ENCODE data around the gene LANCL2. TPM values are rescaled to one million over a fixed set of nuclear protein-coding genes. Genes with fewer than 3 reads are reported as not detected.

The LANCL2 gene
- total RNA-seq, 2 donors from 2014 or later, result 6.7 to 10.6 TPM

DNA sequence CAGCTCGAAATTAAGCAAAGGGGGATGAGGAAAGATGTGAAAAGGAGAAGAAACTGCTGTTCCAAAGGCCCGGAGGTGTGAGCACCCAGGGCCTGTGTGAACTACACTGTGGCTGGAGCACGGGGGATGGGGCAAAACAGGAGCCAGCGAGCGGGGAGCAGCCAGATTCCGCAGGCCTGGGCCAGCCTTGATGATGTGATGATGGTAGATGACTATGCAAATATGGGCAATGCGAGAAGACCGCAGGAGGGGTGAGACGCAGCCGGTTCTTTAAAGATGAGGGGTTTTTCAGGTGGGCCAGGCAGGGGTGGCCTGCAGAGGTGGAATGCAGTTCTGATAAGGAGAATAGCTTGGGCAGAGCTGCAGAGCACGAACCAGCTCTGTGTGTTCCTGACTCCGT, 61.5 kb downstream of the LANCL2 start:
- H3K36me3 ChIP-seq, result peaks cover 10% of the 10 kb centered on the region

DNA sequence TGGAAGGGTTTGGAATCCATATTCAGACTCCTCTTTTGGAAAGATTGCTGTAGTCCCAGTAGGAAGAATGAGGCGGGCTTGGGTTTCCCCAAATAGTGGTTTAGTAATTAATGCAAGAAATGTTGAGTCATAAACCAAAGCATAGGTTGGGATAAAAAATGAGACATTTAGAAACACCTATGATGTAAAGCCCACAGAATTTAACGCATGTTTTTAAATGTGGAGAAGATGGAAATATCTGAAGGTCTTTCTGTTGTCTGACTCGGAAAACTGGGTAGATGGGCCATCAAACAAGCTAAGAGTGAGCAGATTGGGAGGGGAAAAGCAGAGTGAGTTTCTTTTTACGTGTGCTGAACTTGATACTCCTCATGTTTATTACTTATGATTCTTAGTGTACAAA, 62.2 kb downstream of the LANCL2 start:
- Histone ChIP-seq H3K4me1 (no peaks in the 10 kb centered on the region), H3K4me3 (no peak overlapping the region), H3K27ac (no peak overlapping the region), H3K9me3 (no peaks in the 10 kb centered on the region), H3K36me3 (peaks cover 10% of the 10 kb centered on the region), H3K27me3 (no peaks in the 10 kb centered on the region)
- TF ChIP-seq, protein P1, sequence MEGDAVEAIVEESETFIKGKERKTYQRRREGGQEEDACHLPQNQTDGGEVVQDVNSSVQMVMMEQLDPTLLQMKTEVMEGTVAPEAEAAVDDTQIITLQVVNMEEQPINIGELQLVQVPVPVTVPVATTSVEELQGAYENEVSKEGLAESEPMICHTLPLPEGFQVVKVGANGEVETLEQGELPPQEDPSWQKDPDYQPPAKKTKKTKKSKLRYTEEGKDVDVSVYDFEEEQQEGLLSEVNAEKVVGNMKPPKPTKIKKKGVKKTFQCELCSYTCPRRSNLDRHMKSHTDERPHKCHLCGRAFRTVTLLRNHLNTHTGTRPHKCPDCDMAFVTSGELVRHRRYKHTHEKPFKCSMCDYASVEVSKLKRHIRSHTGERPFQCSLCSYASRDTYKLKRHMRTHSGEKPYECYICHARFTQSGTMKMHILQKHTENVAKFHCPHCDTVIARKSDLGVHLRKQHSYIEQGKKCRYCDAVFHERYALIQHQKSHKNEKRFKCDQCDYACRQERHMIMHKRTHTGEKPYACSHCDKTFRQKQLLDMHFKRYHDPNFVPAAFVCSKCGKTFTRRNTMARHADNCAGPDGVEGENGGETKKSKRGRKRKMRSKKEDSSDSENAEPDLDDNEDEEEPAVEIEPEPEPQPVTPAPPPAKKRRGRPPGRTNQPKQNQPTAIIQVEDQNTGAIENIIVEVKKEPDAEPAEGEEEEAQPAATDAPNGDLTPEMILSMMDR (IDR thresholded peaks at IDR 0.05), result no peak
- DNase-seq (ENCODE audit: low spot score), result no peak

More for the DNA sequence above, 61.5 kb downstream of the LANCL2 start:
- TF ChIP-seq, protein P1 (IDR thresholded peaks at IDR 0.05), result no peak
- Histone ChIP-seq H3K9me3 (no peaks in the 10 kb centered on the region), H3K27ac (no peak overlapping the region), H3K4me1 (no peaks in the 10 kb centered on the region), H3K4me3 (no peak overlapping the region), H3K27me3 (no peaks in the 10 kb centered on the region)
- no peak for DNase-seq (ENCODE audit: low spot score)

- Histone ChIP-seq H3K4me3 (no peak overlapping the region), H3K9me3 (no peaks in the 10 kb centered on the region), H3K27me3 (no peaks in the 10 kb centered on the region), H3K4me1 (no peaks in the 10 kb centered on the region), H3K36me3 (peaks cover 10% of the 10 kb centered on the region), H3K27ac (no peak overlapping the region)
- TF ChIP-seq, protein P1 (IDR thresholded peaks at IDR 0.05), result no peak
- no peak for DNase-seq (ENCODE audit: low spot score)
These were observed 62.7 kb downstream of the LANCL2 start for GRCh38 chr7:55427800-55428199.

DNA sequence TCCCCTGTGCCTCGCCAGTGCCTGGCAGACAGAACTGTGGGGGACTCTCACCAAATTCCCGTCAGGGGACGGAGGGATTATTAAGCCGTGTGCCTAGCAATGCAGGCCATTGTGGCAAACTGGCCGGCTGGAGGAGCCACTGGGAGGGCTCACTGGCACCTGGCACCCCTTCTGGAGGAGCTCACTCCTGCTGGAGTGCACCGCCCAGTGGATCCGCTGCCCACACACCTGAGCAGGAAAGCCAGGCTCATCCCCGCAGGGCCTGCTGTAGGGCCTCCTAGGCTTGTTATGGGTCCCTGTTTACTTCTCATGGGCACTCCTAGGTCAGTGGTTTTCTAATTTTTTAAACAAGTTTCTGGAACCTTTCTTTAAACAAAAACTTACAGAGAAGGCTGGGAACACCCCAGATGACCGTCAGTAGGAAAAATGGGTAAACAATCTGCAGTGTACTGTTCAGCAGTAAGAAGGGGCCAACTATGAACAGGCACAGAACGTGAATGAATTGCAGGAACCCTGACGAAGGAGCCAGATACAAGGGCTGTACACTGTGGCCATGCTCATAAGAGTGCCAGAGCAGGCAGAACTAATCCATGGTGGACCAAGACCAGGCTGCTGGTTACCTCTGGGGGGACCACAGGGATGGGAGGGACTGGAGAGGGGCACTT, 64.8 kb downstream of the LANCL2 start:
- Histone ChIP-seq H3K36me3 (peaks cover 10% of the 10 kb centered on the region), H3K27ac (no peak overlapping the region), H3K4me3 (no peak overlapping the region), H3K4me1 (no peaks in the 10 kb centered on the region), H3K27me3 (no peaks in the 10 kb centered on the region), H3K9me3 (no peaks in the 10 kb centered on the region)
- TF ChIP-seq, protein P1 (IDR thresholded peaks at IDR 0.05), result no peak
- DNase-seq (ENCODE audit: low spot score), result no peak

GRCh38 chr7:55431898-55432297, 66.8 kb downstream of the LANCL2 start:
- Histone ChIP-seq H3K4me1 (no peaks in the 10 kb centered on the region), H3K36me3 (no peaks in the 10 kb centered on the region), H3K27ac (no peak overlapping the region), H3K4me3 (no peak overlapping the region), H3K27me3 (no peaks in the 10 kb centered on the region), H3K9me3 (no peaks in the 10 kb centered on the region)
- no peak for DNase-seq (ENCODE audit: low spot score)
- TF ChIP-seq, protein P1 (IDR thresholded peaks at IDR 0.05), result no peak

DNA sequence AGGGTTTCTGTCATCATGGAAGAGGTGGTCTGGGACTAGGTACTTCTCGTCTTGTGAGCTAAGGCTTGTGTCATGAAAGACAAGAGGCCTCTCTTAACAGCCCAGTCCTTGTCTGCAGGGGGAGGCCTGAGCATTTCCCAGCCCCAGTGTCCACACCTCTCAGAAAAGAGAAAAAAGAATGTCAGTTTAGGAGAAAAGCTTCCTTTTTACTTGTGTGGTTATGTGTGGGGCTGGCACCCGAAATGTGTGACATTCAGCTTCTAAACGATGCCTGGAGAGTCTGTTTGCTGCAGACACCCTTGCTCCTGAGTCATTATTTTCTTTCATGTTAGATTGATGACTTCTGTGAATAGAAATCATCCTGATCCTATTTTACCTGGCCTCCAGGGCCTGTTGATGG, 67.4 kb downstream of the LANCL2 start:
- no peaks in the 10 kb centered on the region for H3K36me3 ChIP-seq
- H3K4me1 ChIP-seq, result no peaks in the 10 kb centered on the region
- no peaks in the 10 kb centered on the region for H3K9me3 ChIP-seq
- TF ChIP-seq, protein P1 (IDR thresholded peaks at IDR 0.05), result no peak
- H3K4me3 ChIP-seq, result no peak overlapping the region
- no peaks in the 10 kb centered on the region for H3K27me3 ChIP-seq
- no peak overlapping the region for H3K27ac ChIP-seq
- no peak for DNase-seq (ENCODE audit: low spot score)
